Measurements from ENCODE around the gene GNGT2.

The GNGT2 gene

DNA sequence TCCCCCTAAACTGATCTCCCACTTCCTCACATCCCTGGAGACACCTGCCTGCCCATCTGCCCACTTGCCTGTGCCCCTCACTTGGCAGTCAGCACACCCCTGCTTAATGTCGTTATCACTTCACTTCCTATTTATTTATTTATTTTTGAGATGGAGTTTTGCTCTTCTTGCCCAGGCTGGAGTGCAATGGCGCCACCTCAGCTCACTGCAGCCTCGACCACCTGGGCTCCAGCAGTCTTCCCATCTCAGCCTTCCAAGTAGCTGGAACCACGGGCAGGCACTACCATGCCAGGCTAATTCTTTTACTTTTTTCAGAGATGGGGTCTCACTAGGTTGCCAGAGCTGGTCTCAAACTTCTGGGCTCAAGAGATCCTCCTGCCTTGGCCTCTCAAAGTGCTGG, 43.7 kb upstream of the GNGT2 start:
- Histone ChIP-seq H2BK12ac (ENCODE audit: low read length in 2 of 2) (no peak overlapping the region), H4K91ac (ENCODE audit: low read length) (no peak overlapping the region), H3K27me3 (ENCODE audit: control insufficient read depth in 1 of 2, insufficient read depth in 1 of 2, low read length in 2 of 2) (peaks cover 0 to 10% of the 10 kb centered on the region in 2 experiments), H3K18ac (ENCODE audit: low read depth in 1 of 2, low read length in 2 of 2) (no peak overlapping the region), H2BK15ac (ENCODE audit: low read depth, poor library complexity, severe bottlenecking) (no peak overlapping the region), H3K9ac (ENCODE audit: low read length) (no peak overlapping the region), H4K8ac (ENCODE audit: low read length) (no peak overlapping the region), H3K4ac (ENCODE audit: low read depth in 1 of 2, low read length in 2 of 2) (no peak overlapping the region), H3K79me1 (replicated peaks; ENCODE audit: low read length, poor library complexity, severe bottlenecking) (no peaks in the 10 kb centered on the region), H3K23ac (ENCODE audit: low read length in 2 of 2) (no peak overlapping the region), H3K36me3 (ENCODE audit: control insufficient read depth in 1 of 2, insufficient read depth in 2 of 2, low read depth in 1 of 2, low read length in 2 of 2) (no peaks in the 10 kb centered on the region), H2BK5ac (ENCODE audit: low read depth, low read length, poor library complexity, severe bottlenecking) (no peak overlapping the region), H3K4me2 (ENCODE audit: low read length, poor library complexity, severe bottlenecking) (no peak overlapping the region), H2BK120ac (ENCODE audit: low read depth, low read length) (no peak overlapping the region), H3K4me3 (ENCODE audit: insufficient read depth in 1 of 2, low read depth in 1 of 2, low read length in 2 of 2) (no peak overlapping the region), H3K14ac (ENCODE audit: low read length in 2 of 2) (no peak overlapping the region), H3K27ac (ENCODE audit: low read length, poor library complexity, severe bottlenecking) (no peak overlapping the region), H3K9me3 (ENCODE audit: control insufficient read depth, low read length) (no peaks in the 10 kb centered on the region), H3K4me1 (ENCODE audit: control insufficient read depth, insufficient read depth, low read depth, low read length) (peaks cover 6% of the 10 kb centered on the region), H2AFZ (ENCODE audit: low read depth, low read length) (no peak overlapping the region), H2AK5ac (ENCODE audit: low read length, severe bottlenecking) (no peak overlapping the region)
- 82% methylated on average over 4 of the region's 4 CpGs for WGBS
- DNase-seq = no peak

DNA sequence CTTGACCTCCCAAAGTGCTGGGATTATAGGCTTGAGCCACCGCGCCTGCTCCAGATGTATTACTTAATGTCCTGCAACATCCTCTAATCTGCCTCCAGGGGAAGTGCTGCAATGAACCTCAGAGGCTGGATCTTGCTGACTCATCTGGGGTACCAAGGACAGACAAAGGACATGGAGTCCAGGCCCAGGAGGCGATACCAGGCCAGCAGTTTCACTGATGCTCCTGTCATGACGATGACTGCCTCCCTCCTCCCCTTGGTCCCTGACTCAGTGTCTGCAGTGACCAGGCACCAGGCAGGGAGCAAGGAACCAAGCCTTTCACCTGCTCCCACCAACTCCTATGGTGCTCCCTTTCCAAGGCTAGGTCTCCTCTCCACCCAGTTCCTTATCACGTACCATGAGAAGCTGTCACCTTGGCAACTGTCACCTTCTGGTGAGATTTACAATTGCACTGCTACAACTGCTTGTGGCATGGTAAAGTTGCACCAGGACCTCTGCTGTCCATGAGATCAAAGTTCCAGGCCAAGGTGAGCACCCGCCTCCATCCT, 41.8 kb upstream of the GNGT2 start:
- H2BK15ac ChIP-seq (ENCODE audit: low read depth, poor library complexity, severe bottlenecking) = no peak overlapping the region
- H2BK12ac ChIP-seq (ENCODE audit: low read length in 2 of 2) = no peak overlapping the region
- H3K4me2 ChIP-seq (ENCODE audit: low read length, poor library complexity, severe bottlenecking) = no peak overlapping the region
- no peaks in the 10 kb centered on the region for H3K9me3 ChIP-seq (ENCODE audit: control insufficient read depth, low read length)
- H3K4ac ChIP-seq (ENCODE audit: low read depth in 1 of 2, low read length in 2 of 2) = no peak overlapping the region
- no peak overlapping the region for H2BK120ac ChIP-seq (ENCODE audit: low read depth, low read length)
- no peak overlapping the region for H2AFZ ChIP-seq (ENCODE audit: low read depth, low read length)
- H3K4me3 ChIP-seq (ENCODE audit: insufficient read depth in 1 of 2, low read depth in 1 of 2, low read length in 2 of 2) = no peak overlapping the region
- H3K79me1 ChIP-seq (replicated peaks; ENCODE audit: low read length, poor library complexity, severe bottlenecking) = no peaks in the 10 kb centered on the region
- H3K27ac ChIP-seq (ENCODE audit: low read length, poor library complexity, severe bottlenecking) = no peak overlapping the region
- WGBS = 91% methylated on average over 6 of the region's 6 CpGs
- no peak overlapping the region for H2AK5ac ChIP-seq (ENCODE audit: low read length, severe bottlenecking)
- no peak overlapping the region for H4K8ac ChIP-seq (ENCODE audit: low read length)
- no peak overlapping the region for H2BK5ac ChIP-seq (ENCODE audit: low read depth, low read length, poor library complexity, severe bottlenecking)
- peaks cover 0 to 19% of the 10 kb centered on the region in 2 experiments for H3K27me3 ChIP-seq (ENCODE audit: control insufficient read depth in 1 of 2, insufficient read depth in 1 of 2, low read length in 2 of 2)
- H3K14ac ChIP-seq (ENCODE audit: low read length in 2 of 2) = no peak overlapping the region
- H3K9ac ChIP-seq (ENCODE audit: low read length) = no peak overlapping the region
- H3K36me3 ChIP-seq (ENCODE audit: control insufficient read depth in 1 of 2, insufficient read depth in 2 of 2, low read depth in 1 of 2, low read length in 2 of 2) = no peaks in the 10 kb centered on the region
- no peak overlapping the region for H3K23ac ChIP-seq (ENCODE audit: low read length in 2 of 2)
- peak overlapping the region in 1 of 2 experiments; percentile 28 for H3K18ac ChIP-seq (ENCODE audit: low read depth in 1 of 2, low read length in 2 of 2)
- H4K91ac ChIP-seq (ENCODE audit: low read length) = no peak overlapping the region
- peak; percentile 61 for DNase-seq
- peaks cover 7% of the 10 kb centered on the region for H3K4me1 ChIP-seq (ENCODE audit: control insufficient read depth, insufficient read depth, low read depth, low read length)

DNA sequence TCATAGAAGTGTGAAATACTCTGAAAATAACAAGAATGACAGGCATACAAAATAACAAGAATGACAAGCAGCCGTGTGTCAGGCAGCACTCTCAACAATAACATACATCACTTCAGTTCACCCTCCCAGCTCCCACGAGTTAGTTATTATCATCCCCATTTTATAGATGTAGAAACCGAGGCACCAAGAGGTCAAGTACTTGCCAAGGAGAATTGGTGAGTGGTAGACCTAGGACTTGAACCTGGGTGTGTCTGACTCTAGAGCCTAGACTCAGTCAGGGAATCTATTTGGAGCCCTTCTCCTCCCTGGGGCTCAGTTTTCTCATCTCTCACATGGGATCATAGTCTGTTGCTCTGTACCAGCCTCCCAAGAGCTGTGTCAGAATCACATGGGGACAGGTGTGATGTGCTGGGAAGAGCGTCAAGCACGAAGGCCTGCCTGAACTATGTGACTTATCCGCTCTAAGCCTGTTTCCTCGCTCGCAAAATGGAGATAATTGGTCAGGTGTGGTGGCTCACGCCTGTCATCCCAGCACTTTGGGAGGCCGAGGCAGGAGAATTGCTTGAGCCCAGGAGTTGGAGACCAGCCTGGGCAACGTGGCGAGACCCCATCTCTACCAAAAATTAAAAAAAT, 39.6 kb upstream of the GNGT2 start:
- peaks cover 7% of the 10 kb centered on the region for H3K4me1 ChIP-seq (ENCODE audit: control insufficient read depth, insufficient read depth, low read depth, low read length)
- H3K27ac ChIP-seq (ENCODE audit: low read length, poor library complexity, severe bottlenecking) = no peak overlapping the region
- no peak overlapping the region for H3K23ac ChIP-seq (ENCODE audit: low read length in 2 of 2)
- no peak overlapping the region for H2BK120ac ChIP-seq (ENCODE audit: low read depth, low read length)
- DNase-seq = no peak
- H3K9ac ChIP-seq (ENCODE audit: low read length) = no peak overlapping the region
- no peak overlapping the region for H2BK12ac ChIP-seq (ENCODE audit: low read length in 2 of 2)
- H3K4me2 ChIP-seq (ENCODE audit: low read length, poor library complexity, severe bottlenecking) = no peak overlapping the region
- no peaks in the 10 kb centered on the region for H3K9me3 ChIP-seq (ENCODE audit: control insufficient read depth, low read length)
- no peak overlapping the region for H2BK5ac ChIP-seq (ENCODE audit: low read depth, low read length, poor library complexity, severe bottlenecking)
- no peak overlapping the region for H3K4me3 ChIP-seq (ENCODE audit: insufficient read depth in 1 of 2, low read depth in 1 of 2, low read length in 2 of 2)
- peaks cover 0 to 27% of the 10 kb centered on the region in 2 experiments for H3K27me3 ChIP-seq (ENCODE audit: control insufficient read depth in 1 of 2, insufficient read depth in 1 of 2, low read length in 2 of 2)
- no peak overlapping the region for H2AK5ac ChIP-seq (ENCODE audit: low read length, severe bottlenecking)
- 99% methylated on average over 9 of the region's 12 CpGs for WGBS
- no peaks in the 10 kb centered on the region for H3K36me3 ChIP-seq (ENCODE audit: control insufficient read depth in 1 of 2, insufficient read depth in 2 of 2, low read depth in 1 of 2, low read length in 2 of 2)
- no peak overlapping the region for H4K8ac ChIP-seq (ENCODE audit: low read length)
- no peak overlapping the region for H2AFZ ChIP-seq (ENCODE audit: low read depth, low read length)
- H3K79me1 ChIP-seq (replicated peaks; ENCODE audit: low read length, poor library complexity, severe bottlenecking) = no peaks in the 10 kb centered on the region
- no peak overlapping the region for H2BK15ac ChIP-seq (ENCODE audit: low read depth, poor library complexity, severe bottlenecking)
- H3K18ac ChIP-seq (ENCODE audit: low read depth in 1 of 2, low read length in 2 of 2) = no peak overlapping the region
- H3K4ac ChIP-seq (ENCODE audit: low read depth in 1 of 2, low read length in 2 of 2) = no peak overlapping the region
- no peak overlapping the region for H4K91ac ChIP-seq (ENCODE audit: low read length)
- H3K14ac ChIP-seq (ENCODE audit: low read length in 2 of 2) = no peak overlapping the region

DNA sequence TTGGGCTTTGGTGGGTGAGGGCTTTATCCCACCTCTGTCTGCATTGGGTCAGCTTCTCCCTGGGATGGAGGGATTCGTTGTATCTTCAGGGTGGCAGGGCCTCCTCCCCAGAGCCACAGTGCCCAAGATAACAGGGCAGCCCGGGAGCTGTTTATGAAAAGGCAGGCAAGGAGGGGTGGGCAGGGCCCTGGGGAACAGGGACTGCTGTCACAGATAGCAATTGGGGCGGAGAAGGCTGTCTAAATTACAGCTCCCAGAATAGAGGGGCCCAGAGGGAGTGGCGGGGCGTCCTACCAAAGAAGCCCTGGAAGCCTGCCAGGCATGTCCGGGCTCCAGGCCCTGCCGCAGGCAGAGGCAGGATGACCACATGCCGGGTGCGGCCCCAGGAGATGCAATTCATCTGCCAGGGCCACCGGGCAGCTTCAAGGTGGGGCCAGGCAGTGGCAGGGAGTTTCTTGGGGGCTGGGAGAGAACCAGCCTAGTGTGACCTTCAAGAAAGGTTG, 39.0 kb upstream of the GNGT2 start:
- Histone ChIP-seq H2BK12ac (ENCODE audit: low read length in 2 of 2) (no peak overlapping the region), H3K14ac (ENCODE audit: low read length in 2 of 2) (no peak overlapping the region), H4K91ac (ENCODE audit: low read length) (peak overlapping the region; percentile 53), H3K23ac (ENCODE audit: low read length in 2 of 2) (no peak overlapping the region), H3K4ac (ENCODE audit: low read depth in 1 of 2, low read length in 2 of 2) (no peak overlapping the region), H3K36me3 (ENCODE audit: control insufficient read depth in 1 of 2, insufficient read depth in 2 of 2, low read depth in 1 of 2, low read length in 2 of 2) (no peaks in the 10 kb centered on the region), H3K9ac (ENCODE audit: low read length) (no peak overlapping the region), H3K4me1 (ENCODE audit: control insufficient read depth, insufficient read depth, low read depth, low read length) (peaks cover 7% of the 10 kb centered on the region), H2BK15ac (ENCODE audit: low read depth, poor library complexity, severe bottlenecking) (no peak overlapping the region), H3K79me1 (replicated peaks; ENCODE audit: low read length, poor library complexity, severe bottlenecking) (no peaks in the 10 kb centered on the region), H2BK120ac (ENCODE audit: low read depth, low read length) (no peak overlapping the region), H2BK5ac (ENCODE audit: low read depth, low read length, poor library complexity, severe bottlenecking) (no peak overlapping the region), H3K4me2 (ENCODE audit: low read length, poor library complexity, severe bottlenecking) (no peak overlapping the region), H3K9me3 (ENCODE audit: control insufficient read depth, low read length) (no peaks in the 10 kb centered on the region), H3K18ac (ENCODE audit: low read depth in 1 of 2, low read length in 2 of 2) (peak overlapping the region in 1 of 2 experiments; percentile 15), H2AFZ (ENCODE audit: low read depth, low read length) (no peak overlapping the region), H3K27me3 (ENCODE audit: control insufficient read depth in 1 of 2, insufficient read depth in 1 of 2, low read length in 2 of 2) (peaks cover 0 to 33% of the 10 kb centered on the region in 2 experiments), H3K27ac (ENCODE audit: low read length, poor library complexity, severe bottlenecking) (no peak overlapping the region), H2AK5ac (ENCODE audit: low read length, severe bottlenecking) (no peak overlapping the region), H3K4me3 (ENCODE audit: insufficient read depth in 1 of 2, low read depth in 1 of 2, low read length in 2 of 2) (no peak overlapping the region), H4K8ac (ENCODE audit: low read length) (peak overlapping the region; percentile 36)
- 68% methylated on average over 10 of the region's 10 CpGs for WGBS
- DNase-seq = no peak
